ENCODE data around the gene FBXW7. TPM values are rescaled to one million over a fixed set of nuclear protein-coding genes. Genes with fewer than 3 reads are reported as not detected.
A peak's percentile ranks its signal among the peaks of the same experiment; 100 is the strongest.

The FBXW7 gene
- total and polyA plus RNA-seq, 2 of the 13 experiments (the other 11 are each of a cell fraction or from before 2014, with no cell fraction given), result 5.0 to 40.9 TPM

DNA sequence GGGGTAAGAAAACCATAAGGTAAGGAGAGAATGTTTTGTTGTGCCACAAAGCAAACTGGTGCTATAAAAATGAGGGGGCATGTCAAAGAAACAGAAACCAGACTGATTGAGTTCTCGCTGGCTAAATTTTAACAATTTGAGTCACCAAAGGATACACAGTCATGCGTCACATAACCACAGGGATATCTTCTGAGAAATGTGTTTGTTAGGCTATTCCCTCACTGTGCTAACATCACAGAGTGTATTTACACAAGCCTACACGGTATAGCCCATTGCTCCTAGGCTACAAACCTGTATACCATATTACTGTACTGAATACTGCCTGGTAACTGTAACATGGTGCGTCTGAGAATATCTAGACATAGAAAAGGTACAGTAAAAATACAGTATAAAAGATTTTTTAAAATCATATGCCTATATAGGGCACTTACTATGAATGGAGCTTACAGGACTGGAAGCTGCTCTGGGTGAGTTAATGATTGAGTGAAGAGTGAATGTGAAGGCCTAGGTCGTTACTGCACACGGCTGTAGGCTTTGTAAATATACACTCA is 50.1 kb downstream of the FBXW7 start (continued):
- TF ChIP-seq ZNF501 (CRISPR knock-in tag; IDR thresholded peaks at IDR 0.05) (no peak), POLR2AphosphoS2 (IDR thresholded peaks at IDR 0.05; ENCODE audit: low read depth, low read length) (no peak), SIX1 (CRISPR knock-in tag; IDR thresholded peaks at IDR 0.05; ENCODE audit: borderline replicate concordance) (peak; percentile 75; the same call in 1 of the 2 replicates), GATAD1 (CRISPR knock-in tag; IDR thresholded peaks at IDR 0.05) (peak; percentile 58), ZNF260 (CRISPR knock-in tag; IDR thresholded peaks at IDR 0.05; ENCODE audit: borderline replicate concordance, low read depth) (no peak), ZSCAN22 (CRISPR knock-in tag; IDR thresholded peaks at IDR 0.05) (no peak), NAIF1 (CRISPR knock-in tag; IDR thresholded peaks at IDR 0.05; ENCODE audit: borderline replicate concordance) (no peak), JUN (CRISPR knock-in tag; IDR thresholded peaks at IDR 0.05) (peak; percentile 71; the same call in 1 of the 2 replicates), SRSF4 (IDR thresholded peaks at IDR 0.05; ENCODE audit: low read depth, low read length, poor library complexity, severe bottlenecking) (no peak), SALL1 (CRISPR knock-in tag; IDR thresholded peaks at IDR 0.05) (peak; percentile 72; the same call in 1 of the 2 replicates), ZNF841 (CRISPR knock-in tag; IDR thresholded peaks at IDR 0.05; ENCODE audit: borderline replicate concordance) (no peak), AKAP8 (CRISPR knock-in tag; IDR thresholded peaks at IDR 0.05) (no peak), MZF1 (CRISPR knock-in tag; IDR thresholded peaks at IDR 0.05; ENCODE audit: borderline replicate concordance) (no peak), MTA1 (CRISPR knock-in tag; IDR thresholded peaks at IDR 0.05; ENCODE audit: borderline replicate concordance) (no peak), STAT5B (CRISPR knock-in tag; IDR thresholded peaks at IDR 0.05) (no peak), KAT8 (CRISPR knock-in tag; IDR thresholded peaks at IDR 0.05) (0 out of 2 replicates have a peak, but pooled peaks have one; percentile 38), EP300 (IDR thresholded peaks at IDR 0.05; ENCODE audit: low read depth in 2 of 2, low read length in 2 of 2) (peak in 1 of 2 experiments; percentile 82; a peak in 2 of 4 replicates), EP300 (CRISPR knock-in tag; IDR thresholded peaks at IDR 0.05; ENCODE audit: borderline replicate concordance) (peak; percentile 36; the same call in 1 of the 2 replicates)
- TF ChIP-seq, protein P1, sequence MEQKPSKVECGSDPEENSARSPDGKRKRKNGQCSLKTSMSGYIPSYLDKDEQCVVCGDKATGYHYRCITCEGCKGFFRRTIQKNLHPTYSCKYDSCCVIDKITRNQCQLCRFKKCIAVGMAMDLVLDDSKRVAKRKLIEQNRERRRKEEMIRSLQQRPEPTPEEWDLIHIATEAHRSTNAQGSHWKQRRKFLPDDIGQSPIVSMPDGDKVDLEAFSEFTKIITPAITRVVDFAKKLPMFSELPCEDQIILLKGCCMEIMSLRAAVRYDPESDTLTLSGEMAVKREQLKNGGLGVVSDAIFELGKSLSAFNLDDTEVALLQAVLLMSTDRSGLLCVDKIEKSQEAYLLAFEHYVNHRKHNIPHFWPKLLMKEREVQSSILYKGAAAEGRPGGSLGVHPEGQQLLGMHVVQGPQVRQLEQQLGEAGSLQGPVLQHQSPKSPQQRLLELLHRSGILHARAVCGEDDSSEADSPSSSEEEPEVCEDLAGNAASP (CRISPR knock-in tag; IDR thresholded peaks at IDR 0.05; ENCODE audit: borderline replicate concordance), result peak; percentile 30; the same call in 1 of the 2 replicates
- TF ChIP-seq, protein P2, sequence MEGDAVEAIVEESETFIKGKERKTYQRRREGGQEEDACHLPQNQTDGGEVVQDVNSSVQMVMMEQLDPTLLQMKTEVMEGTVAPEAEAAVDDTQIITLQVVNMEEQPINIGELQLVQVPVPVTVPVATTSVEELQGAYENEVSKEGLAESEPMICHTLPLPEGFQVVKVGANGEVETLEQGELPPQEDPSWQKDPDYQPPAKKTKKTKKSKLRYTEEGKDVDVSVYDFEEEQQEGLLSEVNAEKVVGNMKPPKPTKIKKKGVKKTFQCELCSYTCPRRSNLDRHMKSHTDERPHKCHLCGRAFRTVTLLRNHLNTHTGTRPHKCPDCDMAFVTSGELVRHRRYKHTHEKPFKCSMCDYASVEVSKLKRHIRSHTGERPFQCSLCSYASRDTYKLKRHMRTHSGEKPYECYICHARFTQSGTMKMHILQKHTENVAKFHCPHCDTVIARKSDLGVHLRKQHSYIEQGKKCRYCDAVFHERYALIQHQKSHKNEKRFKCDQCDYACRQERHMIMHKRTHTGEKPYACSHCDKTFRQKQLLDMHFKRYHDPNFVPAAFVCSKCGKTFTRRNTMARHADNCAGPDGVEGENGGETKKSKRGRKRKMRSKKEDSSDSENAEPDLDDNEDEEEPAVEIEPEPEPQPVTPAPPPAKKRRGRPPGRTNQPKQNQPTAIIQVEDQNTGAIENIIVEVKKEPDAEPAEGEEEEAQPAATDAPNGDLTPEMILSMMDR (CRISPR knock-in tag; IDR thresholded peaks at IDR 0.05), result no peak
- TF ChIP-seq, protein P3, sequence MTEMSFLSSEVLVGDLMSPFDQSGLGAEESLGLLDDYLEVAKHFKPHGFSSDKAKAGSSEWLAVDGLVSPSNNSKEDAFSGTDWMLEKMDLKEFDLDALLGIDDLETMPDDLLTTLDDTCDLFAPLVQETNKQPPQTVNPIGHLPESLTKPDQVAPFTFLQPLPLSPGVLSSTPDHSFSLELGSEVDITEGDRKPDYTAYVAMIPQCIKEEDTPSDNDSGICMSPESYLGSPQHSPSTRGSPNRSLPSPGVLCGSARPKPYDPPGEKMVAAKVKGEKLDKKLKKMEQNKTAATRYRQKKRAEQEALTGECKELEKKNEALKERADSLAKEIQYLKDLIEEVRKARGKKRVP (CRISPR knock-in tag; IDR thresholded peaks at IDR 0.05), result peak in 1 of 2 experiments; percentile 21; a peak in 1 of 4 replicates
- TF ChIP-seq, protein P4, sequence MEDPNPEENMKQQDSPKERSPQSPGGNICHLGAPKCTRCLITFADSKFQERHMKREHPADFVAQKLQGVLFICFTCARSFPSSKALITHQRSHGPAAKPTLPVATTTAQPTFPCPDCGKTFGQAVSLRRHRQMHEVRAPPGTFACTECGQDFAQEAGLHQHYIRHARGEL (CRISPR knock-in tag; IDR thresholded peaks at IDR 0.05), result no peak
- TF ChIP-seq, protein P5, sequence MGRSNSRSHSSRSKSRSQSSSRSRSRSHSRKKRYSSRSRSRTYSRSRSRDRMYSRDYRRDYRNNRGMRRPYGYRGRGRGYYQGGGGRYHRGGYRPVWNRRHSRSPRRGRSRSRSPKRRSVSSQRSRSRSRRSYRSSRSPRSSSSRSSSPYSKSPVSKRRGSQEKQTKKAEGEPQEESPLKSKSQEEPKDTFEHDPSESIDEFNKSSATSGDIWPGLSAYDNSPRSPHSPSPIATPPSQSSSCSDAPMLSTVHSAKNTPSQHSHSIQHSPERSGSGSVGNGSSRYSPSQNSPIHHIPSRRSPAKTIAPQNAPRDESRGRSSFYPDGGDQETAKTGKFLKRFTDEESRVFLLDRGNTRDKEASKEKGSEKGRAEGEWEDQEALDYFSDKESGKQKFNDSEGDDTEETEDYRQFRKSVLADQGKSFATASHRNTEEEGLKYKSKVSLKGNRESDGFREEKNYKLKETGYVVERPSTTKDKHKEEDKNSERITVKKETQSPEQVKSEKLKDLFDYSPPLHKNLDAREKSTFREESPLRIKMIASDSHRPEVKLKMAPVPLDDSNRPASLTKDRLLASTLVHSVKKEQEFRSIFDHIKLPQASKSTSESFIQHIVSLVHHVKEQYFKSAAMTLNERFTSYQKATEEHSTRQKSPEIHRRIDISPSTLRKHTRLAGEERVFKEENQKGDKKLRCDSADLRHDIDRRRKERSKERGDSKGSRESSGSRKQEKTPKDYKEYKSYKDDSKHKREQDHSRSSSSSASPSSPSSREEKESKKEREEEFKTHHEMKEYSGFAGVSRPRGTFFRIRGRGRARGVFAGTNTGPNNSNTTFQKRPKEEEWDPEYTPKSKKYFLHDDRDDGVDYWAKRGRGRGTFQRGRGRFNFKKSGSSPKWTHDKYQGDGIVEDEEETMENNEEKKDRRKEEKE (IDR thresholded peaks at IDR 0.05), result no peak

Data from HepG2 (cell line).